RCC 7860 (cell line): ENCODE measurements around the gene PIP5K1A.
"Not testable (repeated sequence)": the region's sequence is repeated elsewhere in the genome, so short reads cannot be mapped to it uniquely, and the experiment has no call there.

Experiments
- DNase-seq: peaks from one replicate; pipeline ENCODE4 v3.0.0-alpha.2; 2015; ENCODE audit warnings: low spot score
- FAIRE-seq: peaks from 2 replicates; lab custom pipeline; 2012; peaks lifted over from hg19 to GRCh38; lab: Jason Lieb, UNC

The PIP5K1A gene

GRCh38 chr1:151189637-151190445 is 8.5 kb upstream of the PIP5K1A start, which contains the start of gene VPS72:
Gene VPS72 (minus strand): TSS chr1:151190197. CDS start chr1:151190121, 76 bp downstream.
- DNase-seq = peak; percentile 80
- FAIRE-seq = no peak

GRCh38 chr1:151192047-151192446 is 6.3 kb upstream of the PIP5K1A start:
- FAIRE-seq (no peak), DNase-seq (no peak)

DNA sequence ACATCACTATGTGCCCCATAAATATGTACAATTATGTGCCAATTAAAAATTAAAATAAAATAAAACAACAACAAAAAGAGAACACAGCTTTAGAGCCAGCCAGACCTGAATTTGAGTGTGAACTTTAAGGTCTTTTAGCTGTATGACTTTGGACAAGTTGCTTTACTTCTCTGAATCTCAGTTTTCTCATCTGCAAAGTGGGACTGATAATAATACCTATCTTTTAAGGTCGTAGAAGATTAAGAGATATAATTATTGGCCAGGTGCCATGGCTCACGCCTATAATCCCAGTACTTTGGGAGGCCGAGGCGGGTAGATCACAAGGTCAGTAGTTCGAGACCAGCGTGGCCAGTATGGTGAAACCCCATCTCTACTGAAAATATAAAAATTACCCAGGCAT is 5.0 kb upstream of the PIP5K1A start:
- DNase-seq (no peak), FAIRE-seq (no peak)

GRCh38 chr1:151193856-151194255 is 4.5 kb upstream of the PIP5K1A start:
- DNase-seq = no peak
- FAIRE-seq = no peak

DNA sequence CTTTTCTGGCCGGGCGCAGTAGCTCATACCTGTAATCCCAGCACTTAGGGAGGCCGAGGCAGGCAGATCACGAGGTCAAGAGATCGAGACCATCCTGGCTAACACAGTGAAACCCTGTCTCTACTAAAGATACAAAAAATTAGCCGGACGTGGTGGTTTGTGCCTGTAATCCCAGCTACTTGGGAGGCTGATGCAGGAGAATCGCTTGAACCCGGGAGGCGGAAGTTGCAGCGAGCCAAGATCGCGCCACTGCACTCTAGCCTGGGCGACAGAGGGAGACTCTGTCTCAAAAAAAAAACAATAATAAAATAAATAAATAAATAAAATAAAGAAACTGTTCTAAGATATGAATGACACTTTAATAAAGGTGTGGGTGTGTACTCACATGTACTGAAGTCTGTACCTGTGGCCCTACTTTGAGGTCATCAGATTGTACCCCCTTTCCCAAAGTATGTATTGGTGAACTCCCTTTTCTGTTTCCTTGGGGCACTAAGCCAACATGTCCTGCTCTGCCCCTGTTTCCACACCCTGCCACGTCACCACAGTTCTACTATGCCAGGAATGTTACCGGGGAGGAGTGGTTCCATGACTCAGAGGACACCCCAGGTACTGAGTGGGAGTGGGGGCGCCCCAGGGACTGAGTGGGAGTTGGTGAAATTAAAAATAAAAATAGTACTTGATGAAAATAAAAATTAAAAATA is 3.3 kb upstream of the PIP5K1A start:
- DNase-seq (peak; percentile 94), FAIRE-seq (peak; percentile 82)

DNA sequence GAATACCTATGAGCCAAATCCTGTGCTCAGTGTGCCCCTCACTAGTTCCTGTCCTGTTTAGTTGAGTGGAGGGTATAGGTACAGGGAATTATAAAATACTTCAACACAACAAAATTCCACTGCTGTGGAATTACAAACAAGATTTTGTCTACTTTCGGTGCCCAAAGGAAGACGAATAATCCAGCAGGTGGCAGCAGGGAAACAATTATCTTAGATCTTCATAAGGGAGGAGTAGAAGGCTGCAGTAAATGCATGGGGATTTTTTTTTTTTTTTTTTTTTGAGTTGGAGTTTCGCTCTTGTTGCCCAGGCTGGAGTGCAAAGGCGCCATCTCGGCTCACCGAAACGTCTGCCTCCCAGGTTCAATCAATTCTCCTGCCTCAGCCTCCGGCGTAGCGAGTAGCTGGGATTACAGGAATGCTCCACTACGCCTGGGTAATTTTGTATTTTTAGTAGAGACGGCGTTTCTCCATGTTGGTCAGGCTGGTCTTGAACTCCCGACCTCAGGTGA is 2.0 kb upstream of the PIP5K1A start:
- DNase-seq (peak; percentile 88), FAIRE-seq (peak; percentile 79)

GRCh38 chr1:151197863-151198253 is 494 bp upstream of the PIP5K1A start:
- no peak for FAIRE-seq
- DNase-seq = peak; percentile 58

GRCh38 chr1:151199873-151200581 is 1.7 kb downstream of the PIP5K1A start:
- DNase-seq (peak; percentile 94), FAIRE-seq (no peak)

GRCh38 chr1:151205381-151205965 is 7.1 kb downstream of the PIP5K1A start:
- not testable (repeated sequence) for DNase-seq, FAIRE-seq

- FAIRE-seq (no peak), DNase-seq (no peak)
These were observed 12.5 kb downstream of the PIP5K1A start for GRCh38 chr1:151210830-151211229.

DNA sequence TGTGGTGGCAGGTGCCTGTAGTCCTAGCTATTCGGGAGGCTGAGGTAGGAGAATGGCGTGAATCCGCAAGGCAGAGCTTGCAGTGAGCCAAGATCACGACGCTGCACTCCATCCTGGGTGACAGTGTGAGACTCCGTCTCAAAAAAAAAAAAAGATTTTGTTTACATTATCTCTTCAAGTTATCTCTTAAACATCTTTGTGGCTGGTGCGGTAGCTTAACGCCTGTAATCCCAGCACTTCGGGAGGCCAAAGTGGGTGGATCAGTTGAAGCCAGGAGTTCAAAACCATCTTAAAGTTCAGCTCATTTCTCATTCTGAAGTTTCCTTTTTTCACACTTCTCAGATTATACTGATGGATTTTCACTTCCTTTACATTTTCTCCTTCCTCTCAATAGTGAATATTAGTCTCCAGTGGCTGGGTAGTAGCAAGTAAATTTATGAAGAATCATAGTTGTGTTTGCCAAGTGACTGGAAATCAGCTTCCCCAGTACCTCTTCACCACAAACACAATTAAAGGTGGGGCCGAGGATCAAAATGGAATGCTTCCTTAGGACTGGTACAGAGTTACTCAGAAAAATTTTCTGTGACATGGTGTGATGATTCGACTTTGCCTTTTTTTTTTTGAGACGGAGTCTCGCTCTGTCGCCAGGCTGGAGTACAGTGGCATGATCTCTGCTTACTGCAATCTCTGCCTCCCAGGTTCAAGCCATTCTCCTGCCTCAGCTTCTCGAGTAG is 13.8 kb downstream of the PIP5K1A start:
- no peak for DNase-seq

DNA sequence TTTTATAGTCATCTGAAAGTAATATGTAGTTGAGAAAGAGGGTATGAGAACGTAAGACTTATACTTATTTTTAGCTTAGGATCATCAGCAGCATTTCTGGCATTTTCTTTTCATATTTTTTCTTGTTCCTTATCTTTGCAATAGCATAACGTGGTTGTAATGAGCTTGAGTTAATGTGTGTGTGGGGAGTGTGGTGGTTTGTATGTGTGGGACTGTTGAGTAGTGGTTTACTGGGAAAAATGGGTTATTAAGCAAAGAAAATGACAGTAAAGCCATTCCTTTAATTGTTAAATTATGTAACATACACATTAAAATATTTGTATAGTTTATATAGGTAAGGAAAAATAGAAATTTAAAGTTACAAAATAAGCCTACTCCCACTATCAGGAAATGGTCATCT is 15.2 kb downstream of the PIP5K1A start:
- FAIRE-seq = no peak
- no peak for DNase-seq

More for the DNA sequence above, 13.8 kb downstream of the PIP5K1A start:
- FAIRE-seq = no peak

DNA sequence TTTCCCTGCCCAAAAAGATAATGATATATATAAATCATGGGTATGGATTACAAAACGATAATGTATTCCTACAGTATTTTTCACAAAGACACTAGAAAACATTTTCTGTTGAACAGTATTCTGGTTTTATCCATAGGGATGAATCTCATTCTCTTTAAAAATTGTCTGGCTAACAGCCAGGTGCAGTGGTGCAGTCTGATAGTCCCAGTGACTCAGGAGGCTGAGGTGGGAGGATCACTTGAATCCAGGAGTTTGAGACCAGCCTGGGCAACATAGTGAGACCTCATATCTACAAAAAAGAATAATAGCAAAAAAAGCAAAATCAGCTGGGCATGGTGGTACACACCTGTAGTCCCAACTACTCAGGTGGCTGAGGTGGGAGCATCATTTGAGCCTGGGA is 23.3 kb downstream of the PIP5K1A start:
- DNase-seq (no peak), FAIRE-seq (no peak)

- no peak for DNase-seq
- FAIRE-seq = no peak
These were observed 23.8 kb downstream of the PIP5K1A start for GRCh38 chr1:151222130-151222529.

DNA sequence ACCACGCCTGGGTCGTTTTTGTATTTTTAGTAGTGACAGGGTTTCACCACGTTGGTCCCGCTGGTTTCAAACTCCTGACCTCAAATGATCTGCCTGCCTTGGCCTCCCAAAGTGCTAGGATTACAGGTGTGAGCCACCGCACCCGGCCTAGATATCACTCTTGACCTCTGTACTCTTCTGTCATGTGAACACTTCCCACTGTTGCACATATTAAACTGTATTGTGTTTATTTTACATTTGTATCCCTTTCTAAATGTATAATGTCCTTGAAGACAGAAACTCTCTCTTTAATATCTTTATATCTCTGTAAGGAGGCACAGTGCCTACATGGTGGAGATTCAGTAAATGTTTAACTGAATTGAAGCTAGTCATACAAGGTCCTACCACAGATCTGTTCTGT is 36.9 kb downstream of the PIP5K1A start:
- DNase-seq (no peak), FAIRE-seq (peak; percentile 46)

DNA sequence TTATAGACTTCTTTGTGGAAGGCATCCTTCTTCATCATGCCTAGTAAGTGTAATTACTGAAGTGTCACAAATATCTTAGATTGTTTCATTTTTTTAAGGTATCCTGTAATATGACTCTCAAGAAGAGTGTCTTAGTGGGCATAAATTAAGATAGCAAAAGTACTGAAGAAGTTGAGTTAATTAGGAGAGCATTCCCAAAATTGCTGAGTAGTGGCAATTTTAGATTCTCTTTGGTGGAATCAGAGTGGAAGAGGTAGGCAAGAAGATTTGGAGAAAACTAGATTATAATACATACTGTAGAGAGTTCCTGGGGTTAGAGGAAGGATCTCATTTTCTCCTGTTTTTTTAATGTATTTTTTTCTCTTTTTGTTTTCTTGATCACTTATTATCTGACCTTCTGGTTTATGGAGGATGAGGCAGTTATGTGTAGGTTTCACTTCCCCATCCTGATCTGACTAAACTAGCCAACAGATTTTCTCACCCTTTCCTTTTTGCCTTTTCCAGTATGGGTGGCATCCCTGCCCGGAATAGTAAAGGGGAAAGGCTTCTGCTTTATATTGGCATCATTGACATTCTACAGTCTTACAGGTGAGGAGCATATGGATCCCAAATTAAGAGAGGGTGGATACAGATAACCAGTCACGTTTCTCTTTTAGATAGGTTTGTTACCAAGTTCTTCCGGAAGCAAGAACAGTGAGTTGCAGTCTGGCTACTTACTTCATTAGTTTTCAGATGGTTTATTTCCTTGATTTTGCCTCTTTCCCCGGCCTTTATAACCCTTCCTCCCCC is 39.5 kb downstream of the PIP5K1A start:
- FAIRE-seq = no peak

DNA sequence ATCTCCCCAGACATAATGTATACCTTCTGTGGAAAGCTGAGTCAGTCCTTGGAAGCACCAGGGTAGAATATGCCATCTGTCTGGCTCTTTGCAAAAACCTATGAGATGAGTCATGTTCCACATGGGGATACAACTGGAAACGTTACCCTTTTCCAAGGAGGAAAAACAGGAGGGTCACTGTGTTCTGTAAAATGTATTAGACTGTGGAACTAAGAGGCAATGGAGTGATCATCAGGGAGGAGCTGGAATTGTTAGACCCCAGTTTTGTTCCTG is 40.1 kb downstream of the PIP5K1A start:
- peak; percentile 91 for FAIRE-seq
- peak; percentile 74 for DNase-seq

More for the DNA sequence above, 39.5 kb downstream of the PIP5K1A start:
- DNase-seq = no peak

DNA sequence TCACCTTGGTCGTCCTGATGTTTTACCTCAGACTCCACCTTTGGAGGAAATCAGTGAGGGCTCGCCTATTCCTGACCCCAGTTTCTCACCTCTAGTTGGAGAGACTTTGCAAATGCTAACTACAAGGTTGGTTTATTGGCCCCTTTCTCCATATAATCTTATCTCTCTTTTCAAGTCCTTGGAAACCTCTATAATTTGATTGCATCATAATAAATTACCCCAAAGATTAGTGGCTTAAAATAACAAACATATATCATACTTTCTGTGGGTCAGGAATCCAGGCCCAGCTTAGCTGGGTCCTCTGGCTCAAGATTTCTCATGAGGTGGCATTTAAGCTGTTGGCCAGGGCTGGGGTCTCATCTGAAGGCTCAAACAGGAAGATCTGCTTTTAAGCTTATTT is 44.1 kb downstream of the PIP5K1A start:
- DNase-seq = no peak
- FAIRE-seq = no peak

DNA sequence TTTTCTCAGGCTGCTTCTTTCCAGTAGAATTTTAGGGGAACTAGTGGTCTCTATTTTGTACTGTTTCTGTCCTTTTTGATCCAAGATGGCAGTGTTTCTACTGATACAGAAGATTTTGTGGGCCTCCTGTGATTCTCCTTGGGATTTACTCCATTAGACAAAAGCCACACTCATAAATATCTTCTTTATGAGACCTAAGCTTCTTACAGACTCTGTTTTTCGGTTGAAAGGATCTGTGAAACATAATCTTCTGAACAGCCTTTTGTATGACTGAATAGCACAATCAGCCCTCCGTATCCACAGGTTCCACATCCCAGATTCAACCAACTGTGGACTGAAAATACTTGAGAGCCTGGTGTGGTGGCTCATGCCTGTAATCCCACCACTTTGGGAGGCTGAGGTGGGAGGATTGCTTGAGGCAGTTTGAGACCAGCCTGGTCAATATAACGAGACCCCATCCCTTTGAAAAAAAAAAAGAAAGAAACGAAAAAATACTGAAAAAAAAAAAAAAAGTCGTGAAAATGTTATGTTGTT is 45.4 kb downstream of the PIP5K1A start:
- DNase-seq (no peak), FAIRE-seq (no peak)
